Gastroesophageal sphincter (tissue), 3 donors: ENCODE data around the gene IFIT1.

Source experiments
- CTCF ChIP-seq, 4 experiments: fragments of 200-600 bp in 2 of 4; fragments of 450-650 bp in 2 of 4; sonication (generic) in 1 of 4; IDR thresholded peaks; one replicate each; pipeline ENCODE4 v1.5.1; 2017 to 2019; ENCODE audit warnings: antibody characterized with exemption in 4 of 4, mild to moderate bottlenecking in 2 of 4, moderate library complexity in 2 of 4
- EP300 ChIP-seq: sonication (generic); formaldehyde crosslinking; IDR thresholded peaks from one replicate; pipeline ENCODE4 v1.6.1; 2017; ENCODE audit warnings: antibody characterized with exemption, mild to moderate bottlenecking
- POLR2A ChIP-seq, 2 donors: fragments of 450-650 bp; IDR thresholded peaks; one replicate each; pipeline ENCODE4 v1.6.1; 2017; ENCODE audit warnings: antibody characterized with exemption in 2 of 2, mild to moderate bottlenecking in 2 of 2, moderate library complexity in 1 of 2
- POLR2AphosphoS5 ChIP-seq: sonication (generic); formaldehyde crosslinking; IDR thresholded peaks from one replicate; pipeline ENCODE4 v1.6.1; 2017; ENCODE audit warnings: antibody characterized with exemption

- TF ChIP-seq CTCF (IDR thresholded peaks at IDR 0.05): no peak
- TF ChIP-seq POLR2A (IDR thresholded peaks at IDR 0.05): no peak
- TF ChIP-seq POLR2AphosphoS5: peak; percentile 58
- no peak for TF ChIP-seq EP300
These were observed 551 bp downstream of the IFIT1 start for GRCh38 chr10:89392974-89393373.
